COR-L47 (cell line): ENCODE results near the gene SLC38A6.
A peak's percentile ranks its signal among the peaks of the same experiment; 100 is the strongest.

Source experiments
- DNase-seq: peaks from one replicate; lab custom pipeline; 2025; lab: John Stamatoyannopoulos, UW

Gene SLC38A6

GRCh38 chr14:60980811-60981632 lies at the start of gene SLC38A6, which contains the start of gene TRMT5:
SLC38A6 (plus strand) TSS chr14:60981245; CDS start chr14:60981278, 33 bp downstream.
TRMT5 (minus strand) TSS chr14:60981079; CDS start chr14:60980973, 106 bp downstream.
- DNase-seq = peak; percentile 84

GRCh38 chr14:60933920-60934655 lies 47.0 kb upstream of the SLC38A6 start:
- DNase-seq = no peak

GRCh38 chr14:60935319-60935718 lies 45.7 kb upstream of the SLC38A6 start:
- no peak for DNase-seq

- DNase-seq = no peak
These were observed 37.4 kb upstream of the SLC38A6 start for GRCh38 chr14:60943637-60944032.

- DNase-seq = no peak
These were observed 36.8 kb upstream of the SLC38A6 start for GRCh38 chr14:60944204-60944603.

GRCh38 chr14:60945984-60946383 lies 35.1 kb upstream of the SLC38A6 start:
- no peak for DNase-seq

- DNase-seq = no peak
These were observed 34.3 kb upstream of the SLC38A6 start for GRCh38 chr14:60946773-60947172.

GRCh38 chr14:60951776-60952435 lies 29.1 kb upstream of the SLC38A6 start:
- DNase-seq = no peak

- no peak for DNase-seq
These were observed 24.8 kb upstream of the SLC38A6 start for GRCh38 chr14:60956202-60956601.

GRCh38 chr14:60956632-60957031 lies 24.4 kb upstream of the SLC38A6 start:
- no peak for DNase-seq

- no peak for DNase-seq
These were observed 22.9 kb upstream of the SLC38A6 start for GRCh38 chr14:60958146-60958545.

GRCh38 chr14:60963761-60964160 lies 17.3 kb upstream of the SLC38A6 start:
- DNase-seq = no peak

- DNase-seq = no peak
These were observed 16.1 kb upstream of the SLC38A6 start for GRCh38 chr14:60964904-60965303.

- no peak for DNase-seq
These were observed 15.6 kb upstream of the SLC38A6 start for GRCh38 chr14:60965402-60965801.

- no peak for DNase-seq
These were observed 12.9 kb upstream of the SLC38A6 start for GRCh38 chr14:60968099-60968498.

GRCh38 chr14:60968671-60969070 lies 12.4 kb upstream of the SLC38A6 start:
- no peak for DNase-seq

- DNase-seq = no peak
These were observed 10.9 kb upstream of the SLC38A6 start for GRCh38 chr14:60970146-60970545.

- DNase-seq = no peak
These were observed 9.8 kb upstream of the SLC38A6 start for GRCh38 chr14:60971271-60971670.

- no peak for DNase-seq
These were observed 8.8 kb upstream of the SLC38A6 start for GRCh38 chr14:60972295-60972694.

GRCh38 chr14:60973070-60973469 lies 8.0 kb upstream of the SLC38A6 start:
- DNase-seq = no peak

- DNase-seq = no peak
These were observed 6.9 kb upstream of the SLC38A6 start for GRCh38 chr14:60974090-60974651.

- DNase-seq = no peak
These were observed 5.5 kb upstream of the SLC38A6 start for GRCh38 chr14:60975551-60975950.
